Measurements from ENCODE around the gene OMA1. TPM values are rescaled to one million over a fixed set of nuclear protein-coding genes. Genes with fewer than 3 reads are reported as not detected.
"Not testable (repeated sequence)": the region's sequence is repeated elsewhere in the genome, so short reads cannot be mapped to it uniquely, and the experiment has no call there.

The OMA1 gene
- total and polyA plus RNA-seq, 7 donors: 8.2 to 30.4 (median 18.0) TPM

GRCh38 chr1:58555393-58555792 is 8.9 kb upstream of the OMA1 start:
- H3K4me3 ChIP-seq: no peak overlapping the region
- no peaks in the 10 kb centered on the region for H3K4me1 ChIP-seq
- 98 to 100% (median 100%) methylated on average over 1 of the region's 1 CpG for WGBS, 3 donors
- H3K27ac ChIP-seq: no peak overlapping the region
- H3K9me3 ChIP-seq: no peaks in the 10 kb centered on the region
- no peaks in the 10 kb centered on the region for H3K36me3 ChIP-seq (ENCODE audit: insufficient read depth in 1 of 2, low read depth in 1 of 2)
- no peak for ATAC-seq
- intact Hi-C loops (cut with DNase I): no loop called here
- no peak for TF ChIP-seq CTCF (IDR thresholded peaks at IDR 0.05)
- H3K27me3 ChIP-seq (ENCODE audit: insufficient read depth in 3 of 3, low read length in 2 of 3): no peaks in the 10 kb centered on the region
- no peak for DNase-seq

- WGBS, 3 donors: 43 to 53% (median 45%) methylated on average over 9 of the region's 9 CpGs
- Histone ChIP-seq H3K9me3 (no peaks in the 10 kb centered on the region), H3K36me3 (ENCODE audit: insufficient read depth in 1 of 2, low read depth in 1 of 2) (no peaks in the 10 kb centered on the region), H3K27me3 (ENCODE audit: insufficient read depth in 3 of 3, low read length in 2 of 3) (no peaks in the 10 kb centered on the region), H3K27ac (no peak overlapping the region), H3K4me1 (no peaks in the 10 kb centered on the region), H3K4me3 (no peak overlapping the region)
- ATAC-seq: no peak
- intact Hi-C loops (cut with DNase I): no loop called here
- DNase-seq: no peak
- TF ChIP-seq CTCF (IDR thresholded peaks at IDR 0.05): no peak
Measured at GRCh38 chr1:58551186-58552140, 4.9 kb upstream of the OMA1 start.

- H3K27ac ChIP-seq; H3K36me3 ChIP-seq (ENCODE audit: insufficient read depth in 1 of 2, low read depth in 1 of 2); H3K9me3 ChIP-seq; DNase-seq; H3K27me3 ChIP-seq (ENCODE audit: insufficient read depth in 3 of 3, low read length in 2 of 3); H3K4me3 ChIP-seq; H3K4me1 ChIP-seq; ATAC-seq: not testable (repeated sequence)
- intact Hi-C loops (cut with DNase I): loop anchor here (2.0 to 10.0 kb wide), 2 partner anchors 38 to 106 kb away; no protein-coding TSS in a partner anchor
- 64 to 74% (median 68%) methylated on average over 6 of the region's 6 CpGs for WGBS, 3 donors
Measured at GRCh38 chr1:58549291-58549690, 2.8 kb upstream of the OMA1 start.

GRCh38 chr1:58548371-58548770 is 1.8 kb upstream of the OMA1 start:
- ATAC-seq (no peak), DNase-seq (no peak)
- 83 to 85% (median 84%) methylated on average over 2 of the region's 2 CpGs for WGBS, 3 donors
- intact Hi-C loops (cut with DNase I): loop anchor here (2.0 to 10.0 kb wide), 2 partner anchors 38 to 106 kb away; no protein-coding TSS in a partner anchor
- no peaks in the 10 kb centered on the region for H3K27me3 ChIP-seq (ENCODE audit: insufficient read depth in 3 of 3, low read length in 2 of 3)
- no peak overlapping the region for H3K27ac ChIP-seq
- no peaks in the 10 kb centered on the region for H3K36me3 ChIP-seq (ENCODE audit: insufficient read depth in 1 of 2, low read depth in 1 of 2)
- TF ChIP-seq CTCF (IDR thresholded peaks at IDR 0.05): no peak
- no peaks in the 10 kb centered on the region for H3K9me3 ChIP-seq
- peaks cover 6% of the 10 kb centered on the region for H3K4me1 ChIP-seq
- no peak overlapping the region for H3K4me3 ChIP-seq
